ENCODE results near the gene R3HDML.
"Not testable (repeated sequence)": the region's sequence is repeated elsewhere in the genome, so short reads cannot be mapped to it uniquely, and the experiment has no call there.

R3HDML gene

GRCh38 chr20:44328428-44328827 is 8.4 kb upstream of the R3HDML start:
- no peak for DNase-seq

DNA sequence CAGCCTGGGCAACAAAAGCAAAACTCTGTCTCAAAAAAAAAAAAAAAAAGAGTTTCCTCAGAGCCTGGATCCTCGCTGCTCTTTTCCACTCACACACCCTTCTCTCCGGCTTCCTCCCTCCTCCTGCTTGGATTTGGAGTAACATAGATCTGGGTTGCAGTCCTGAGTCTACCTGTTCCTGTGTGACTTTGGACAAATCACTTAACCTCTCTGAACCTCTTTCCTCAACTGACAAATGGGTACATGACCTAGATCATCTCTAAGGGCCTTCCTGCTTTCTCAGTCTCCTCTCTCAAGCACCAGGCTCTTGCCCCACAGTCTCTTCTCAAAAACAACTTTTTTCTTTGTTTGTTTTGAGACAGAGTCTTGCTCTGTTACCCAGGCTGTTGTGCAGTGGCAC is 5.6 kb upstream of the R3HDML start:
- no peak for DNase-seq

DNA sequence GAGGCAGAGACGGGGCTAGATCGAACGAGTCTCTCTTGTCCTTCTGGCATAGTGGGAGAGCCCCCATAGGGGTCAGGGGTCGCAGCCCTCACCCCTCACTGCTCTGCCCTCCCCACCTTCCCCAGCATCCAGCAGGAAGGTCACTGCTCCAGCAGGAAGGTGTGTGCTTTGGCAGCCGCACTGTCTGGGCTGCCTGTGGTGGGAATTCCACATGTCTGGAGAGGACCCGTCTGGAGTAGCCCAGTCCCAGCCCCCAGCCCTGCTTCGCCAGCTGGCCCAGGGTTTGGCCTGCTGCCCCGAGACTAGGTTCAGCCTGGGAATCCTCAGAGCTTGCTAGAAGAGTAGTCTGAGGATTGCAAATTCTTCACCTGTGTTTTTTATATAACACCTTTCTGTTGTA is 2.5 kb upstream of the R3HDML start:
- no peak for DNase-seq

DNA sequence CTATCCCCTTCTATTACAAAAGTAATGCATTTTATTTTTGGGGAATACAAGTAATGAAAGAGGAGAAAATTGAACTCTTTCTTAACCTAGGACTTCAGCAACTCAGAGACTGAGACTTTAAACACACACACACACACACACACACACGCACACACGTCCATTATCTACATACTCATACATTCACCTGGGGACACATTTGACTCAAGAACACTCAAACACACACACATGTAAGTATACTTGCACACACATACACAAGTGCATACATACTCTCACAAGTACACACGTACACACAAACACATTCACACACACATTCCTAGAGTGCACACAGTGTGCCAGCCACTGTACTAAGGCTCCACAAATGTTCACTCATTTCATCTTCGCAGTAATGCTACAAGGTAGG is 2.1 kb upstream of the R3HDML start:
- no peak for DNase-seq

- no peak for DNase-seq
Measured at GRCh38 chr20:44335675-44336074, 1.2 kb upstream of the R3HDML start.

DNA sequence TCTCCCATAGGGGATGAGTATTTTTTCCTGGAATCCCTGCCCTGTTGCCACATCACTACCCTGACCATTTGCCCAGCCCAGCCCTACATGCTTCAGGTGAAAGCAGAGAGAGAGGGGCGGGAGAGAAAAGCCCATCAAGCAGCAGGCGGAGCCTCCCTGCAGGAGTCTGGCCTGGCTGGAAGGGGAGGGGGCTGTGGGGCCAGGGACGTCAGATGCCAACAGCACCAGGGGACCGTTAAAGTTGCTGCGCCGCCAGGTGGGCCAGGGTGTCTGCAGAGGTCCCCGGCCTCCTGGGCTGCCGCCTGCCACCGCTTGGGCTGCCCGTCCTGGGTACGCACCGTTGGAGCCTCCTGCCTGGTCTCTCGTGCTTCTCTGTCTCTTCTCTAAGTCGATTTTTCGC is 757 bp upstream of the R3HDML start:
- DNase-seq: peak; percentile 63 to 81

GRCh38 chr20:44342248-44342647 is 5.4 kb downstream of the R3HDML start:
- DNase-seq: no peak

DNA sequence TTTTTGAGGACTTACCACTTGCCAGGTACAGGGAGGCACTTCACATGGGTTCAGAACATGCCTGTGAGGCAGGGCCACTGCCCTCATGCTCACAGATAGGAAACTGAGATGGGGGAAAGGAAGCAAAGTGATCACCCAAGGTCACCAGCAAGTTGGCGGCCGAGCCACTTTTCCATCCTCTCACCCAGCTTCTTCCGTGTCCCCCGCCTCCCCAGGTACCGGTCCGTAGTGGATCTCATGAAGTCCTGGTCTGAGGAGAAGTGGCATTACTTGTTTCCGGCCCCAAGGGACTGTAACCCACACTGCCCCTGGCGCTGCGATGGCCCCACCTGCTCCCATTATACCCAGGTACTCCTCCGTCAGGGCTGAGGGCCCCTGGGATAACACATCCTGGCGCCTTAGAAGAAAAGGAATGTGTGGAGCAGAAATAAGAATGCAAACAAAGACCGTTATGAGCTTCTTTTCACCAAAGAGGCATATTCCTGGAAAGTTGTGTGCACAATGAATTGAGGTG is 6.4 kb downstream of the R3HDML start:
- no peak for DNase-seq

DNA sequence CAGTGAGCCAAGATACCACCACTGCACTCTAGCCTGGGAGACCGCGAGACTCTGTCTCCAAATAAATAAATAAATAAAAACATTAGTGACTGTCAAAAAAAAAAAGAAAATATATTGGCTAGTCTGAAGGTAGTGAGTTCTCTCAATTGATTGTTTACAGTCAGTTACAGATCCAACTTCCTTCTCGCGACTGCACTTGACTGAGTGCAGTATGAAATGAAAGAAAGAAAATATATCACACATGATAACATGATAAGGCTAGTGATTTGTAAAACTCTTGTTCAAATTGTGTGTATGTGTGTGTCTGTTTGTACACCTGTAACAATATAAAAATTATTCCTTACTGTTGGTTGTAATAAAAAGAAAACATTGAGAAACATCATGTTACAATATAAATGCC is 7.9 kb downstream of the R3HDML start:
- no peak for DNase-seq

DNA sequence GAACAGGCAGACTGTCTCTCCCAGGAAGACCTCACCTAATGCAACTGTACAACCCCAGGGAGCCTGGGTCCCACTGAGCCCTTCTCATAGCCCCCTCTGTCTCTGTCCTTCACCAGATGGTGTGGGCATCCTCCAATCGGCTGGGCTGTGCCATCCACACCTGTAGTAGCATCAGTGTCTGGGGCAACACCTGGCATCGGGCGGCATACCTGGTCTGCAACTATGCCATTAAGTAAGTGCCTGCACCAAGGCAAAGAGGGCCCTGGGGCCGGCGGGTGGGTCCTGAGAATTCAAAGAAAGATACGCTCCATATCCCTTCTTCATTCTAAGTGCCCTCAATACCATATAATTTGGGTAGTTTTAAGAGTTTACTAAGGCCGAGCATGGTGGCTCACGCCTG is 8.3 kb downstream of the R3HDML start:
- DNase-seq: no peak

DNA sequence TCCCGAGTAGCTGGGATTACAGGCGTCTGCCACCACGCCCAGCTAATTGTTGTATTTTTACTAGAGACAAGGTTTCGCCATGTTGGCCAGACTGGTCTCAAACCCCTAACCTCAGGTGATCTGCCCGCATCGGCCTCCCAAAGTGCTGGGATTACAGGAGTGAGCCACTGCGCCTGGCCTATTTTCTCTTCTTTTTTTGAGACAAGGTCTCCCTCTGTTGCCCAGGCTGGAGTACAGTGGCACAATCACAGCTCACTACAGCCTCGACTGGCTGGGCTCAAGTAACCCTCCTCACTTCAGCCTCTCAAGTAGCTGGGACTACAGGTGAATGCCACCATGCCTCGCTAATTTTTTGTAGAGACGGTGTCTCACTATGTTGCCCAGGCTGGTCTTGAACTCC is 9.1 kb downstream of the R3HDML start:
- not testable (repeated sequence) for DNase-seq

- no peak for DNase-seq
Measured at GRCh38 chr20:44348168-44348659, 11.4 kb downstream of the R3HDML start.

- no peak for DNase-seq
Measured at GRCh38 chr20:44349349-44349748, 12.5 kb downstream of the R3HDML start.

GRCh38 chr20:44350567-44350966 is 13.7 kb downstream of the R3HDML start:
- no peak for DNase-seq

- no peak for DNase-seq
Measured at GRCh38 chr20:44354979-44355497, 18.2 kb downstream of the R3HDML start.

GRCh38 chr20:44355498-44356352 is 18.9 kb downstream of the R3HDML start, which contains the start of gene HNF4A:
HNF4A (plus strand) TSS chr20:44355699; CDS start chr20:44355805, 106 bp downstream.
- DNase-seq: no peak

GRCh38 chr20:44356353-44356723 is 19.5 kb downstream of the R3HDML start:
- no peak for DNase-seq

DNA sequence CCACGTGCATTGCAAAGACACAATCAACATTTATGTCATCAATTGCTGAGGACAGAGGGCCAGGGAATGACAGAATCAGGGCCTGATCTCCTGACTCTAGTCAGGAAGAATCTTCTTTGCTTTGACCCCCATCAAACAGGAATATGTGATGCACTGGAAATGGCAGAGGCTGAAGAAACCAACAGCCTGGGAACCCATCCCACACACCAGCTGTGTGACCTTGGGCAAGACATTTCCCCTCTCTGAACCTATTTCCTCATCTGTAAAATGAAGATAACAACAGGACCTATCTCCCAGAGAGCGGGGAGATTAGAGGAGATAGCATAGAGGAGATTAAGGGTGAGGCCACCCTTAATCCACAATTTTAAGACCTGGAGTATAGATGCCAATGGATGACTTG is 20.2 kb downstream of the R3HDML start:
- DNase-seq: no peak

DNA sequence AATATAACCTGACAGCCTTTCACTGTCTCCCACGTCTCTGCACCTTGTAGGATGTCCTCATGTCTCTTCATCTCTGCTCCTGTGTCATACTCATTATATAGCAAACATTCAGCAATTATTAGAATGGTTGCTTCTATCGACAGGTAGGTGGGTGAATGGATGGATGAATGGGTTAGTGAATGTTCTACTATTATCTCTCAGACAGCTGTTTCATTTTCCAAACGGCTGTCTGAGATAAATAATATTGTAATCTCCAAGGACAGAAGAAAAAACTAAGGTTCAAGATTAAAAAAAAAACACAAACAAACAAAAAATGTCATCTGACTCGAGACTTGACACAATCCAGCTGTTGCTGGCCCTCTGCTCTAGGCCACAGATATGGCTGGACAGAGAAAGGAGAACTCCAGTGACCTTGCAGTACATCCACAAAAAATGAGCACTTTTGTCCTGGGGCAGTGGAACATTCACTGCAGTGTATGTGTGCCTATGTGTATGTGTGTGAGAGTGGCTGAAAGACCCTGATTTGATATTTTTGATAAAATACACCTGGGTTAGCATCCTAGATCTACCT is 20.8 kb downstream of the R3HDML start:
- no peak for DNase-seq

GRCh38 chr20:44358776-44359175 is 21.9 kb downstream of the R3HDML start:
- no peak for DNase-seq

DNA sequence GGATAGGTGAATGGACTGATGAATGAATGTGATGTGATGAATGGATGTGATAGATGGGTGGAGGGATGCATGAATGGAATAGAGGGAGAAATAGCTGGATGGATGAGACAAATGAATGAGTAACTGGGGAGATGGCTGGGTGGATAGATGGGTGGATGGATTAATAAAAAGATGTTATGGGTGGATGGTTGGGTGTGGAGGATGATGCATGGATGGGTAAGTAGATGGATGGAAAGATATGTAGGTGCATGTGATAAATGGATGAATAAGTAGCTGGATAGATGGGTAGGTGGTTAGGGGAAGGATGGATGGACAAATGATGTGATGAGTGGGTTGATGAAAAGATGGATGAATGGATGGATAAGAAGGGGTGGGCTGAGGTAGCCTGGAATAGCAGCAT is 23.4 kb downstream of the R3HDML start:
- DNase-seq: no peak

GRCh38 chr20:44361021-44361420 is 24.2 kb downstream of the R3HDML start:
- no peak for DNase-seq

GRCh38 chr20:44362466-44362940 is 25.7 kb downstream of the R3HDML start:
- DNase-seq: no peak

GRCh38 chr20:44364068-44364467 is 27.2 kb downstream of the R3HDML start:
- no peak for DNase-seq

All from NCI-H526 (cell line).